WTC11 (cell line): ENCODE data around the gene FMN2. TPM values are rescaled to one million over a fixed set of nuclear protein-coding genes. Genes with fewer than 3 reads are reported as not detected.

Experiments
- ATAC-seq: fragments of 200-7000 bp; cut with Tn5 transposase; 2 replicates; pipeline ENCODE4 v1.10.0; 2021; ENCODE audit warnings: mild to moderate bottlenecking, moderate library complexity
- CTCF ChIA-PET: fragments of 300-600 bp; sonication (Branson Sonifier 250); formaldehyde crosslinking; loops from one replicate; lab custom pipeline; 2021; ENCODE audit warnings: antibody characterized with exemption; lab: Charles Lee
- POLR2A ChIA-PET: fragments of 350-600 bp; sonication (Branson Sonifier 250); formaldehyde crosslinking; loops from one replicate; lab custom pipeline; 2021; ENCODE audit warnings: antibody characterized with exemption; lab: Charles Lee
- DNase-seq: peaks from one replicate; pipeline ENCODE4 v3.0.0; 2021; ENCODE audit warnings: low spot score
- H3K27ac Mint-ChIP-seq: 2 replicates; pipeline ENCODE4 v1.8.0; 2021; ENCODE audit warnings: mixed read lengths
- H3K27me3 Mint-ChIP-seq: 2 replicates; pipeline ENCODE4 v1.8.0; 2021; ENCODE audit warnings: low read depth, mild to moderate bottlenecking, moderate library complexity, mixed read lengths
- H3K36me3 Mint-ChIP-seq: 2 replicates; pipeline ENCODE4 v1.8.0; 2021; ENCODE audit warnings: mixed read lengths
- H3K4me1 Mint-ChIP-seq: 2 replicates; pipeline ENCODE4 v1.8.0; 2022; ENCODE audit warnings: mixed read lengths
- H3K4me3 Mint-ChIP-seq: 2 replicates; pipeline ENCODE4 v1.8.0; 2021; ENCODE audit warnings: mild to moderate bottlenecking, moderate library complexity, mixed read lengths
- H3K9me3 Mint-ChIP-seq: 2 replicates; pipeline ENCODE4 v1.8.0; 2021; ENCODE audit warnings: mixed read lengths
- AFF4 ChIP-seq: sonication (generic); formaldehyde crosslinking; IDR thresholded peaks from 2 replicates; pipeline ENCODE4 v1.8.1; 2023; ENCODE audit warnings: mild to moderate bottlenecking, missing genetic modification reagents, borderline replicate concordance
- ATF1 ChIP-seq: sonication (generic); formaldehyde crosslinking; IDR thresholded peaks from 2 replicates; pipeline ENCODE4 v1.8.1; 2023; ENCODE audit warnings: mild to moderate bottlenecking, moderate library complexity, missing genetic modification reagents
- CREM ChIP-seq: sonication (generic); formaldehyde crosslinking; IDR thresholded peaks from 2 replicates; pipeline ENCODE4 v1.8.1; 2022; ENCODE audit warnings: mild to moderate bottlenecking, missing genetic modification reagents, moderate library complexity
- ETV6 ChIP-seq: sonication (generic); formaldehyde crosslinking; IDR thresholded peaks from 2 replicates; pipeline ENCODE4 v1.8.1; 2022; ENCODE audit warnings: mild to moderate bottlenecking, missing genetic modification reagents
- FOXJ3 ChIP-seq: sonication (generic); formaldehyde crosslinking; IDR thresholded peaks from 2 replicates; pipeline ENCODE4 v1.9.0; 2021; ENCODE audit warnings: missing genetic modification reagents, mild to moderate bottlenecking, borderline replicate concordance
- GTF2I ChIP-seq: fragments of 250-450 bp; sonication (Bioruptor Pico); conservative IDR thresholded peaks from 2 replicates; pipeline ENCODE4 v1.4.0; 2021; ENCODE audit warnings: mild to moderate bottlenecking
- MXD4 ChIP-seq: fragments of 250-450 bp; sonication (Bioruptor Pico); IDR thresholded peaks from 2 replicates; pipeline ENCODE4 v1.8.0; 2021; ENCODE audit warnings: mild to moderate bottlenecking, moderate library complexity, borderline replicate concordance
- RELA ChIP-seq: sonication (generic); formaldehyde crosslinking; IDR thresholded peaks from 2 replicates; pipeline ENCODE4 v1.8.1; 2022; ENCODE audit warnings: missing genetic modification reagents, mild to moderate bottlenecking, borderline replicate concordance
- TEAD4 ChIP-seq: sonication (generic); formaldehyde crosslinking; IDR thresholded peaks from 2 replicates; pipeline ENCODE4 v1.8.0; 2022; ENCODE audit warnings: mild to moderate bottlenecking, missing genetic modification reagents
- ZBTB21 ChIP-seq: sonication (generic); formaldehyde crosslinking; IDR thresholded peaks from 2 replicates; pipeline ENCODE4 v1.8.1; 2023; ENCODE audit warnings: mild to moderate bottlenecking, missing genetic modification reagents, borderline replicate concordance
- ZBTB43 ChIP-seq: sonication (generic); formaldehyde crosslinking; IDR thresholded peaks from 2 replicates; pipeline ENCODE4 v1.8.1; 2023; ENCODE audit warnings: mild to moderate bottlenecking, missing genetic modification reagents
- ZNF396 ChIP-seq: fragments of 250-450 bp; sonication (Bioruptor Pico); IDR thresholded peaks from 2 replicates; pipeline ENCODE4 v1.8.0; 2021; ENCODE audit warnings: mild to moderate bottlenecking, moderate library complexity, borderline replicate concordance
- ZNF416 ChIP-seq: fragments of 250-450 bp; sonication (Bioruptor Pico); IDR thresholded peaks from 2 replicates; pipeline ENCODE4 v1.9.0; 2021; ENCODE audit warnings: mild to moderate bottlenecking, inconsistent platforms
- ZNF425 ChIP-seq: fragments of 250-450 bp; sonication (Bioruptor Pico); conservative IDR thresholded peaks from 2 replicates; pipeline ENCODE4 v1.9.0; 2021; ENCODE audit warnings: mild to moderate bottlenecking
- total RNA-seq: library from RNA; stranded (reverse); gene quantifications from 3 replicates; pipeline ENCODE4 v1.2.3, GENCODE V29; 2021
- TF ChIP-seq, protein P1 (sequence below): sonication (generic); formaldehyde crosslinking; IDR thresholded peaks from 2 replicates; pipeline ENCODE4 v1.8.0; 2023; ENCODE audit warnings: mild to moderate bottlenecking, missing genetic modification reagents

Gene FMN2
- total RNA-seq, 1 experiment from 2014 or later = 1.8 TPM

DNA sequence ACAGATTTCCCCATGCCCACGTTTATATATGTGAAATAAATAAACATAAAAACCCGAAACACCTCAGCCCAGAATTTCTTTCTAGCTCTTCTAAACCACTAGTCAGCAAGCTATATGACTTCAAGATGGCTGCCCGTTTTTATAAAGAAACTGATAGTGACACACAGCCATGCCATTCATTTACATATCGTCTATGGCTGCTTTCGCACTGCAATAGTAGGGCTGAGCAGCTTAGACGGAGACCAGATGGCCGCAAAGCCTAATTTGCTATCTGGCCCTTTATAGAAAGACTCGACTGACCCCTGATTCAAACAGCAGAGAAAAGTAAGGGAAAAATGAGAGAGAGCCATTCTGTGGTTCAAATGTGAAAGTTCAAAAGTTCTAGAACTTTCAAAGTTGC, 45.7 kb upstream of the FMN2 start:
- Mint-ChIP-seq H3K36me3 (no peaks in the 10 kb centered on the region), H3K27ac (no peak overlapping the region), H3K9me3 (no peaks in the 10 kb centered on the region), H3K27me3 (no peaks in the 10 kb centered on the region), H3K4me1 (no peaks in the 10 kb centered on the region), H3K4me3 (no peak overlapping the region)
- ChIA-PET POLR2A (no interaction called here), CTCF (no interaction called here)
- no peak for DNase-seq
- no peak for TF ChIP-seq ZNF396 (CRISPR knock-in tag)
- no peak for TF ChIP-seq ZBTB21 (CRISPR knock-in tag)
- no peak for ATAC-seq

GRCh38 chr1:240054109-240054701, 37.5 kb upstream of the FMN2 start:
- POLR2A ChIA-PET = no interaction called here
- ATAC-seq = no peak

More at GRCh38 chr1:240054109-240054701, 37.5 kb upstream of the FMN2 start:
- CTCF ChIA-PET = no interaction called here
- Mint-ChIP-seq H3K4me1 (peaks cover 16% of the 10 kb centered on the region), H3K27ac (no peak overlapping the region), H3K36me3 (no peaks in the 10 kb centered on the region)
- DNase-seq = no peak
- no peak for TF ChIP-seq ETV6
- no peak for TF ChIP-seq RELA (CRISPR knock-in tag)
- no peak for TF ChIP-seq MXD4 (CRISPR knock-in tag)
- no peak for TF ChIP-seq AFF4 (CRISPR knock-in tag)
- no peak for TF ChIP-seq GTF2I (CRISPR knock-in tag)
- no peak for TF ChIP-seq ZNF425 (CRISPR knock-in tag)
- TF ChIP-seq, protein P1, sequence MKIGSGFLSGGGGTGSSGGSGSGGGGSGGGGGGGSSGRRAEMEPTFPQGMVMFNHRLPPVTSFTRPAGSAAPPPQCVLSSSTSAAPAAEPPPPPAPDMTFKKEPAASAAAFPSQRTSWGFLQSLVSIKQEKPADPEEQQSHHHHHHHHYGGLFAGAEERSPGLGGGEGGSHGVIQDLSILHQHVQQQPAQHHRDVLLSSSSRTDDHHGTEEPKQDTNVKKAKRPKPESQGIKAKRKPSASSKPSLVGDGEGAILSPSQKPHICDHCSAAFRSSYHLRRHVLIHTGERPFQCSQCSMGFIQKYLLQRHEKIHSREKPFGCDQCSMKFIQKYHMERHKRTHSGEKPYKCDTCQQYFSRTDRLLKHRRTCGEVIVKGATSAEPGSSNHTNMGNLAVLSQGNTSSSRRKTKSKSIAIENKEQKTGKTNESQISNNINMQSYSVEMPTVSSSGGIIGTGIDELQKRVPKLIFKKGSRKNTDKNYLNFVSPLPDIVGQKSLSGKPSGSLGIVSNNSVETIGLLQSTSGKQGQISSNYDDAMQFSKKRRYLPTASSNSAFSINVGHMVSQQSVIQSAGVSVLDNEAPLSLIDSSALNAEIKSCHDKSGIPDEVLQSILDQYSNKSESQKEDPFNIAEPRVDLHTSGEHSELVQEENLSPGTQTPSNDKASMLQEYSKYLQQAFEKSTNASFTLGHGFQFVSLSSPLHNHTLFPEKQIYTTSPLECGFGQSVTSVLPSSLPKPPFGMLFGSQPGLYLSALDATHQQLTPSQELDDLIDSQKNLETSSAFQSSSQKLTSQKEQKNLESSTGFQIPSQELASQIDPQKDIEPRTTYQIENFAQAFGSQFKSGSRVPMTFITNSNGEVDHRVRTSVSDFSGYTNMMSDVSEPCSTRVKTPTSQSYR (CRISPR knock-in tag) = no peak
- no peak for TF ChIP-seq FOXJ3 (CRISPR knock-in tag)
- no peak for TF ChIP-seq CREM
- no peak for TF ChIP-seq ZNF416 (CRISPR knock-in tag)
- no peak for TF ChIP-seq ATF1 (CRISPR knock-in tag)
- no peak for TF ChIP-seq TEAD4 (CRISPR knock-in tag)
- TF ChIP-seq ZBTB43 = no peak
- TF ChIP-seq, all 79 proteins: peak for 0
- H3K27me3 Mint-ChIP-seq = no peaks in the 10 kb centered on the region
- H3K9me3 Mint-ChIP-seq = no peaks in the 10 kb centered on the region
- no peak overlapping the region for H3K4me3 Mint-ChIP-seq
